NCI-H345 treated with DMSO at 0.1 percent for 48 hours (cell line): Measurements from ENCODE around the gene KBTBD4.

Experiments used
- DNase-seq: peaks from one replicate; lab custom pipeline; 2025; ENCODE audit not compliant: unreplicated experiment; lab: John Stamatoyannopoulos, UW

Gene KBTBD4

DNA sequence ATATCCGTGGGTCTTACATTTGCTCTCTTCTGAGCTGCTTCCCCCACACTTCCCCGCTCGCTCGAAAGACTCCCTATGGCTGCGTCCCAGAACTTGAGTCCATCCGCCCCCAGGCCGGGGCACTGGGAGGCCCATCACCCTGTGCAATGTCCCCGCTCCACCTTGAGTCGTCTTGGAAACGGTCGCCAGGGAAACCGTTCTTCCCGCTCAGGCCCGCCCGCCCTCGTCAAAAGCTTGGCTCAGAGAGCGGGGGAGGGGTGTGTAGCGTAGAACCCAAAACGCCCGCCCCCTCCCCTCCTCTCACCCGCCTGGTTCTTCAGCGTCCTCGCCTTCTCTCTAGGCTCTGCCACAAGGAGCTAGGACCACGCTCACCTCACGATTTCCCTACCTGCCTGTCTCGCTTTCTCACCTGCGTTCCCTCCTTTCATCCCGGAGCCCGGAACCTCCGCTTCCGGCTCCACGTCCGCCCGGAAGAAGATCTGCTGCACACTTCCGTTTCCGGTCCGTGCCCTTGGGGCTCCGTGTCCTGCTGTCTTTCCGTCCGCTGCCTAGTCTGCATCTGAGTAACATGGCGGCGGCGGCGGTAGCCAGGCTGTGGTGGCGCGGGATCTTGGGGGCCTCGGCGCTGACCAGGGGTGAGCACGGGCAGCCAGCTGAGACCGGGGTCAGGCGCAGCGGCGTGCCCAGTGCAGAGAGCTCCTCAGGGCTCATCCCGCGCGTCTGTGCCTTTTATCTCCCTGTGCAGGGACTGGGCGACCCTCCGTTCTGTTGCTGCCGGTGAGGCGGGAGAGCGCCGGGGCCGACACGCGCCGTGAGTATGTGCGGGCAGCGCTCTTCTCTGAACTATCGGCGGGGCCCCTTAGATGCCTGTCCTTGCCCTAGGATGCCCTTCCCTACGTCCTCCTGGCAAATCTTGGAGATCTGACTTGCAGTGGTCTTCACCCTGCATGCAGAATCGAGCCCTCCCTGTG lies at the start of gene KBTBD4, which contains the start of gene NDUFS3:
Gene KBTBD4 (minus strand): TSS at position 447 of the 971 bp plus-strand sequence. CDS start 19 bp downstream, at position 428.
Gene NDUFS3 (plus strand): TSS at position 551 of the 971 bp plus-strand sequence. CDS start 18 bp downstream, at position 569.
- peak; percentile 68 for DNase-seq

DNA sequence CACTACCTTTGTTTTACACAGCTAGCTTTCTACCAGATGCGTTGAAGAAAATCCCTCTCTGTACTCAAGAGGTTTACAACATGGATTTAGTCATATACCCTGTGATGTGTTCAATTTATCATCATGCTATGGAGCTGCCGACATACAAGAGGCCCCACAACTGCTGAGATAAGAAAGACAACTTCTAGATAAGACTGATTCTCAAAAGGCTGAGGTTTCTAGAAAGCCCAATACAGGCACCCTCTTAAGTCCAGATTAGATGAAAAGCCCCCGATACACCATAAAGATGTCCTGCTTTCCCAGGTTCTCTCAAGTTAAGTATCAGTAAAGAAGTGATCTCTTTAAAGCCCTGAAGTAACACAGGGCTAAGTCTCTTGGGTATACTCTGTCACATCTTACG lies 49.3 kb upstream of the KBTBD4 start:
- DNase-seq, result no peak

DNA sequence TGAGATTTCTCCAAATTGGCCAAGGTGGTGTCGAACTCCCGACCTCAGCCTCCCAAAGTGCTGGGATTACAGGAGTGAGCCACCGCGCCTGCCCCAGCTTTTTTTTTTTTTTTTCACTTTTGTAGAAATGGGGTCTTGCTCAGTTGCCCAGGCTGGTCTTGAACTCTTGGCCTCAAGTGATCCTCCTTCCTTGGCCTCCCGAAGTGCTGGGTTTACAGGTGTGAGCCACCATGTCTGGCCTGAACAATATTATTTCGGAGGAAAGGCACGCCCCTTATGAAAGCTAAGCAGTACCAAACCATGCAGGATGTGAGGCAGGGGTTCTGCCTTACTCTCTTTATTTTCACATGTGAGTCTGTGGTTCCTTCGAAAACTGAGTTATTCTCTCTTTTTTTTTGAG lies 47.5 kb upstream of the KBTBD4 start:
- no peak for DNase-seq

DNA sequence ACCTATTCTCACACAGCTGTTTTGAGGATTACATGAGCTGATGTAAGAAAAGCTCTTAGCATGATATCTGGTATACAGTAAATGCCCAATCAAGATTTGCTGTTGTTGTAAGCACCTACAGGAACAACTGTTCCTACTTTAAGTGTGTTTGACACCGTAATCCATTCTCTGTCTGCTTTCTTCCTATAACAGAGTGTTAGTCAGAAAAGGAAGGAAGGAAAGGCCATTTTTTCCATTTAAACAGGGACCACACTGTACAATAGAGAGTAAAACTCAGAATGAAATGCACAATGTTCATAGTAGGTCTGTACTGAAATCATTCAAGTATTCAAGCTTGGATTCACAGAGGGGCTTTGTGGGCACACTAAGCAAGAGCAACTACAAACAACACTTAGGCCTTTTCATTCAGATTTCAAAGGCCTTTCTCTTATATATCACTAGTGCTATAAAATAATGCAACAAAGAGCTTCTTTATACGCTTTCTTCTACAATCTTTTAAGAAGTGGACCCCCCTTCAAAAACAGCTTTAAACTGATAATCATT lies 42.1 kb upstream of the KBTBD4 start:
- no peak for DNase-seq

DNA sequence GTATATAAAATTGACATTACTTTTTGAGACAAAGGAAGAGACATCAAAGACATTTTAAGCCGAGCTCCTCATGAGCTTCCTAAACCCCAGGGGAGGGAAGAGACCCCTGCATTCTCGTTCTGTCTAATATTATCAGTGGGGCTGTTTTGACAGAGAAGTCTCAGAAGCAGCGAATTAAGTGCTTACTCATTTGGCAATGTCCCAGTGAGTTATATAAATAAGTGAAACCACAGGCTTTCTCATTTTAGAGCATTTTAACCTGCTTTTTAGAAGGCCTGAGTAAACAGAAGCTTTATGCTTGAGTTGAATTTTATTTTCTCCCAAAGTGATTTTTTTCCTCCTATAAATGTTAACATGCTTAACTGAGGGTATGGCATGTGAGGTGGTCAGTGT lies 38.6 kb upstream of the KBTBD4 start:
- DNase-seq, result no peak

DNA sequence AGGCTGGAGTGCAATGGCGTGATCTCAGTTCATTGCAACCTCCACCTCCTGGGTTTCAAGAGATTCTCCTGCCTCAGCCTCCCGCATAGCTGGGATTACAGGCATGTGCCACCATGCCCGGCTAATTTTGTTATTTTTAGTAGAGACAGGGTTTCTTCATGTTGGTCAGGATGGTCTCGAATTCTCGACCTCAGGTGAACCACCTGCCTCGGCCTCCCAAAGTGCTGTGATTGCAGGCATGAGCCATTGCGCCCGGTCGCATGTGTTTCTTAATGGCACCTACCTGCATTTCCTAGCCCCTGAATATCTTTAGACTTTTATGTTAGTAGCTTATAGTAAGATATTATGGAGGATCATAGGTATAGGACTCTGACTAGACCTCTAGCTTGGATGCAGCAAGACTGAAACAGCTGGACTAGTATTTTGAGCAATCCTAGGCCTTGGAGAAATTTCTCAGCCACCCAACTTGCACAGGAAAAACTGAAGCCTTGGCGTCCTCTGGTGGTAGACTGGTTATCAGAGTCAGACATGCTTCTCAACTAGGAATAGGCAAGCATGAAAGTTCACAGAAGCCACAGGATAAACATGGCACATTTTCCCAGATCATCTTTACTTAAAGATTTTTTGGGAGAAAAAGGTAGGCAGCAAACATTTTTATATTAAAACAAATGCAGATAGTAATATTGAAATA lies 38.1 kb upstream of the KBTBD4 start:
- no peak for DNase-seq

DNA sequence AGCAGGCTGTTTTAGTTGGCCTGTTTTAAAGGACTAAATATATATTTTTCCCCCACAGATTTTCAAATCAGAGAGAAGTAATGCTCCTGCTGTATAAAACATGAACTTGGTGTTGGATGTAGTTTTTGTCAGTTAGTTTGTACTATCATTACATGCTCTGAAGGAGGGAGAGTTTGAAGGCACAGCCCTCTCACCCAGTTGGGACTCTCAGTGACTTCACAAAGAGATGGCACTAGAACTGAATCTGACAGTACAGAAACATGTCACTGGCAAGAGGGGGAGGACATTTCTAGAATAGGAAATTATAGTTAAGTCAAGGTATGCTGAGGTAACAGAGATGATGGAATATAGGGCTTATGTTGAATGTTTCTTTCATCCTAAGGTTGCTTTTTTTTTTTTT lies 36.5 kb upstream of the KBTBD4 start:
- no peak for DNase-seq

DNA sequence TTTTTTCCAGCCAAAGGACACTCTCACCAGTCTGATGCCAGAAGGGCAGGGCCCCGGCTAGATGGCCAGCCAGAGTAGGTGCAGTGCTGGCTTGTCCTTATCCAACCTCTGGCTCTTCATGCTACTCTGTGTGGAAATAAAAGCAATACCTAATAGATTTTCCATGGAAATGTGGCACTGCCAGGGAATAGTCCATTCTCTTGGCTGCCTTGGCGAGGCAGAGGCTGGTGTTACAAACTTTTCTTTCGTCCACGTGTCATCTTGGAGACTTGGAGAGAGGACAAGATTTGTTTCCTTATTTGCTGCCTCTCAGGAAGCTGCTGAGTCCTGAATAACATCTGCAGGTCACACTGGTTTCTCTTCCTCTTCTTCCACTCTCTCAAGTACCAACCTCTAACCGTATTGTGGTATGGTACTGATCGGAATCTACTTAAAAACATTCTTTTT lies 32.6 kb upstream of the KBTBD4 start:
- no peak for DNase-seq

DNA sequence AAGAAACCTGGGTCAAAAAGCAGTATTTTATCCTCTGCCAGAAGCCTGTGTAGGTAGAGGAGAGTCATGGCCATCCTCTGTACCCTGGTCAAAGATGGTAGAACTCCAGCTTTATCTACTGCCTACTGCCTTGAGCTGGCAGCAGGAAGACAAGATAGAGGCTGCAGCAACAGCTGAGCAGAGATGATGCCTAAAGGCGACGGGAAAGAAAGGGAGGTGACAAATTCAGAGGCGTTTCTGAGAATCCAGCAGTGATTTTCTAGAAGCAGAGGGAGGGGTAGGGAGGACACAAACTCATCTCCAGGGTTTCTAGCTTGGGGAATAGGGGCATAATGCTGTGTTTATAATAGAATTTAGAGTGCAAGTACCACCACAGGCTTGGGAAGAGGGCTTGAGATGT lies 30.9 kb upstream of the KBTBD4 start:
- no peak for DNase-seq

DNA sequence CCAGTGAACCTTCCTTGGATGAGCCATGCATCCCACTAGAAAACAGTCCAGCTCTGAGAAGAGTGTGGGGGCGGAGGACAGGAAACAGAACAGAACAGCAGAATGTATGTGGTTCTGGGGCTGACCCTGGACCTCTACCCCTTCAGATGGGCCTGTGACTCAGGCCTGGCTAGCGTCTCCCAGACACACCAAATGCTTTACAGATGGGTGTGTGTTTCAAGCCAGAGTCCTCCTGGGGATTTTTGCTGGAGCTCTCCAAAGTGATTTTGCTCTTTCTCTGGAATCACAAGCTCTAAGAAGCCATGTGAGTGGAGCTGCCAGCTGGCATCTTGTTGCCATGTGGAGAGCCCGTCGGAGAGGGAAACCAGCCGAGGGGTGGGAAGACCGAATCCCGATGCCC lies 28.6 kb upstream of the KBTBD4 start:
- no peak for DNase-seq

DNA sequence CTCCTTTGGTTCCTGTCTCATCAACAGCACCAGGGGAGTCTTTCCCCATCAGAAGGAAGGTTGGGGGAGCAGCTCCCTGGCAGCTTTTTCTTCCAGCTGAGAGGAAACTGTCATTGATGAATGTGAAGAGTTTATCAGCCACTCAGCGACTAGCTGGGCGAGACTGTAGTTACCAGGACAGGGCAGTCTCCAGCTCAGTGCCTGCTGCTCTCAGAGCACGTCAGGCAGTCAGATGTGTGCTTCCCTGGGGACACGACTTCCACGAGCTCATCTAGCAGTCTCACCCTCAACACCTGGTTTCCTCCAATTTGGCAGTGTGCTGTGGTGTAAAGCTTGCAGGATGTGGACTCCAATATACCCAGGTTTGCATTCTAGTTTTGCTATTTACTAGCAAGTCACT lies 28.0 kb upstream of the KBTBD4 start:
- DNase-seq, result no peak

DNA sequence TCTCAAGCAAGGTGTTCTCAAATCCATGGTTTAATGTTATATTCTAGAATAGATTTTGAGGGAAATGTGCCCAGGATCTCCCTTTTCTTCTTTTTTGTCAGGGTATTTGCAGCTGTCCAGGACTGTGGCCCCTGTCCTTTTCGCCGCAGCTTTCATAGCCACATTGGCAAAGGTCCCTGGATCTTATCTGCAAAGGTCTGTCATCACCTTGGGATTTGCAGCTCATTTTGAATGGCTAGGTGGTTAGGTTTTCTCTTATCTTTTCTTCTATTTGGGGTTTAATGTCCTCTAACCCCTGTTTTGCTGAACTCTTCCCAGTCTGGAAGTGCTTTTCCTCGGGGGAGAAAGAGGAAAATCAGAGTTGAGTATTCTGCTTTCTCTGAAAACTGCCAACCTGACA lies 27.2 kb upstream of the KBTBD4 start:
- no peak for DNase-seq

DNA sequence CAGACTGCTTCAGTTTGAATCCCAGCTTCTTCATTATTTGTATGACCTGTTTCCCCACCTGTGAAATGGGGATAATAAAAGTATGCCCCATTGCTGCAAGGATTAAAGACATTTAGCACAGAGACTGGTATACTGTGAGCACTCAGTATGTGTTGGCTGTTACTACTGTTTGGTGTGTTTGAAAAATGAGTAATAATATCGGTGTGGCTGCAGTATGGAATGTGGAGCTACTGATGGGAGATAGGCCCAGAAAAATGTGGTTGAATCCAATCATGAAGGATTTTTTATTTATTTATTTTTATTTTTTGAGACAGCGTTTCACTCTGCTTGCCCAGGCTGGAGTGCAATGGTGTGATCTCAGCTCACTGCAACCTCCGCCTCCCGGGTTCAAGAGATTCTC lies 24.5 kb upstream of the KBTBD4 start:
- no peak for DNase-seq

DNA sequence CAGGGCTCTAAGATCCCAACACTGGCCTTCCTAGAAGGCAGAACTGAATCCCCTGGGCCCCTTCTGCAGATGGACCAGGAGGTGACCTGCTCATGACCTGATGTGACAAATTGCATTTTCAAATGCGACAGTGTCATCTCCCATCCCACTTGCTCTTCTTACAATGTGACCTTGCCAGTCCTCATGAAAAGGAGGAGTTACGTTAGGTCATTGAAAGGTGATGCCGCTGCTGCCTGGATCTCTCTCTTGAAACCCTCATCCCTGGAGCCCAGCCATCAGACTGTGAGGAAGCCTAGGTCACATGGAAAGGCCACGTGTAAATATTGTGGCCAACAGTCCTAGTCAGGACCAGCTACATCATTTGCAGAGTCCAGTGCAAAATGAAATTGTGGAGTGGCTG lies 21.1 kb upstream of the KBTBD4 start:
- DNase-seq, result no peak

DNA sequence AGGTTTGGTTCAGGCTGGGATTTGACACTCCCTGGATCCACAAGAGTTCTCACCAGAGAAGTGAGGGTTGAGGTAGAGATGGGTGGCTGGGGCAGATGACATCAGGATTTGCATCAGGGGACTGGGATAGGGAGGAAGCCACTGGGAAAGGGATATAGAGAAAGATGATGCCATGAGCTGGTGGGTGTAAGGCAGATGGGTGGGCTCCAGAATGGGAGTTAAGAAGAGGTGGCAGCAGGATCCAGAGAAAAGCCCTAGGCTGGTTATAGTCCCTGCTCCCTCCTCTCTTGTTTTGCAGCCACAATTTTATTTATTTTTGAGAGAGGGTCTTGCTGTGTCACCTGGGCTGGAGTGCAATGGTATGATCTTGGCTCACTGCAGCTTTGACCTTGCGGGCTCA lies 17.2 kb upstream of the KBTBD4 start:
- DNase-seq, result no peak

DNA sequence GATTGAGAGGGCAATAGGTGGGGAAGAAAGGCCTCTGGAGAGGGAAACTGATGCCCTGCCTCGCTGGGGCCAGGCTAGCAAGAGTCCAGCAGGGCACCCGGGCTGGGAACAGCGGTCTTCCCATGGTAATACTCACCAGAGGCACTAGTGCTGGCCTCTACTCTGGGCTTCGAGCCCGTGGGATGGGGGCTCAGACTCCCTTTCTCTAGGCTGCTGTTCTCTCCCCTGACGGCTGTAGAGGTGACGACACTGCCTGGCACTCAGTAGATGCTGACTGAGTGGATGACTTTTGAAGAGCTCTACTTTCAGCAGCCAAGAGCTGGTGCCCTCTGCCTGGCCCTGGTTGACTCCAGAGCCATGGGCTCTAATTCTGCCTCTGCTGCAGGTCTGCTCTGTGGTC lies 16.3 kb upstream of the KBTBD4 start:
- no peak for DNase-seq

DNA sequence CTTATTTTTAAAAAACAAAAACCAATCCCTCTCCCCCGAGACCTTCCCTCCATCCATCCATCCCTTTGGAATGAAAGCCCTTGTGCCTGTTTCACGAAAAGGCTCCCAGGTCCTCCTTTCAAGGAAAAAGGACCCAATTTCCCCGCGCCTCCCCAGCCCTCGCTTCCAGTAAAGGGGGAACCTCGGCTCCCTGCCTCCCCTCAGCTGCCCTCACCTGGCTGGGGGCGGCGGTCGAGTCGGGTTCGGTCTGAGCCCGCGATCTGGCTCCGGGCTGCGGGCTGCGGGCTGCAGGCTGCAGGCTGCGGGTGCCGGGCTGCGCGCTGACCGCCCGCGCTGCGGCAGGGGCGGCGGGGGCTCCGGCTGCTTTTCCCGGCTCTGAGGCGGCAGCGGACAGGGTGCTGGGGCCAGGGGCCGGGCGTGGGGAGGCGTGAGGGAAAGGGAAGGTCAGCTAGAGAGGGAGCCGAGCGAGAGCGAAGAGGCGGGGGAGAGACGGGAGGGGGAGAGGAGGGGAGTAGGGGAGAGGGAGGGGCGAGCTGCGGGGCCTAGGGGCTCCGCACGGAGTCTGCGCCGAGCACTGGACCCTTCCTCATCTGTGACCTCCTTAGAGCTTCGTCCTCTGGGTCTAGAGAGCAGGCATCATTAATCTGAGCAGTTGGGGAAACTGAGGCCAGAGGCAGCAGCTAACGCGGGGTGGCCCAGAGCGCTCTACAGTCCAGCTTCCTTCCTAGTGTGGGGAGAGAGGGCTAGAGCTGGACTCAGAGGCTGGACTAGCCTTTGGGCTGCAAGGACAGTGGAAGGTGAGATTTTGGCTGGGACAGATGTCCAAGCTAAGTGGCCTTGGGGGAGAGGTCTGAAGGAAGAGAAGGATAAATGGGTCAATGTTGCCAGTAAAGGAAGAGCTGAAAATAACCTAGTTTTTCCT lies 15.4 kb upstream of the KBTBD4 start, which contains the start of gene C1QTNF4:
Gene C1QTNF4 (minus strand): TSS at position 478 of the 922 bp plus-strand sequence. CDS start 3,601 bp downstream, outside the sequence.
- no peak for DNase-seq

DNA sequence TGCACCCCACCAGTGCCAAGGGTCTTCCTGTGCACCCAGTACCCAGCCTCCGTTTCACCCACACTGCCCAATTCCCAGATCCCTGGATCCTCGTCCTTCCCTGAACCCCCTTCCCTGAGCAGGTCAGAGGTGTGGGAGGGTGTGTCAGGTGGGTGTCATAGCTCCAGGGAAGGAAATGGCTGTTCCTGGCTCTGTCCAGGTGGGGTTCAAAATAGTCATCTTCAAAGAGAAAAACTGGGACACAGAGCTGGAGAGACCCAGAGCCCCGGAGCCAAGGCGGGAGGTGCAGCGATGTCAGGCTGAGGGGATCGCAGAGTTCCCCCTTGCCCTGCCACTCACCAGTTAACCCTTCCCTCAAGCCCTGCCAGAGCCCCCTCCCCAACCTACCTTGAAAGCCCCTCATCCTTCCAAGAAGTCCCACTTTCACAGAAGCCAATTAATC lies 14.7 kb upstream of the KBTBD4 start:
- DNase-seq, result no peak

DNA sequence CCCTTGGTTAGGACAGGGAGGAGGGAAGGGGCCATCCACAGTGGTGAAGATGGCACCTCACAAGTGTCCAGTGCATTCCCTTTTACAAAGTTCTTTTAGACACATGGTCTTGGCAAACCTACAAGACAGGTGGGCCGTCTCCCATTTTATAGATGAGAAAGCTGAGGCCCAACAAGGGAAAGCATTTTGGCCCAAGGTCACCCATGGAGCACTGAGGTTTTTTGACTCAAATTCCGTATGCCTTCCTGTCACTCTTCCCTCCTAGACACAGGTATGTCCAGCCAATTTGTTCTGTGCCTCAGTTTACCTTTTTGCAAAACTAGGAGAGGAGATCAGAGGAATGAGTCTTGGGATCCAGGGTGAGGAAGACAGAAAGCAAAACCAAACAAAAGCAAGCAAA lies 14.2 kb upstream of the KBTBD4 start:
- no peak for DNase-seq

DNA sequence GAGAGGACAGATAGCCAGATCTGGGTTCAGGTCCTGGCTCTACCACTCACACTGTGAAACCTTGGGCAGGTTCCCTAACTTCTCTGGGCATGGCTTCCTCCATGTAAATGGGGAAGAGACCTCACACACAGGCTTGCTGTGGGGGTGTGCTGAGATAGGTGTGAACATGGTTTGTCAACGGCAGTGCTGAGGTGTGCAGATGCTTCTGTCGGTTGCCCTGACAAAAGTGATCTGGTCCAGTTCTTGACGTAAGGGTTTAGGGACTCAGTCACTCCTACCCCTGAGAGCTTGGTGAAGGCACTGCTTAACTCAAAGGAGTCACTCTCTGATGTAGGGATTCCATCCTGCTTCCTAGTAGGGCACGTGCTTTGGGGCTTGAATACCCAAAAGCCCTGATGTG lies 13.5 kb upstream of the KBTBD4 start:
- no peak for DNase-seq

DNA sequence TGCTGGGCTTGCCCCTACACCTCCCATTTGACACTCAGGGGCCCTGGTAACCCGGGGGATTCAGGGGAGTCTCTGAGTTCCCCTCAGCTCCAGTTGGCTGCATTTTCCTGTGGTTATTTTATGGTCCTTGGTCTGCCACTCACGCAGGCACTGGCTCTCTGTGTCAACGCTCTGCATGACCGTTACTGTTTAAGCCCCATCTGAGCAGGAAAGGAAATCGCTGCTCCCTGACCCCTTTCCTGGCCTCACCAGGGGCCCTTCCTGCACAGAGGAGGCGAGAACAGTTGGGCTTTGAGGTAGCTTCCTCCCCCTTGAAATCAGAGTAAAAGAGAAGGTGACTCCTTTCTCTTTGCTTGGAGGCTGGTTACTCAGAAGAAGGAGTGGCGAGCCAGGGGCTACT lies 13.0 kb upstream of the KBTBD4 start:
- DNase-seq, result no peak
